DND-41 (cell line): Measurements from ENCODE around the gene POLRMT.
A peak's percentile ranks its signal among the peaks of the same experiment; 100 is the strongest.

Source experiments
- ATAC-seq: fragments of 200-7000 bp; cut with Tn5 transposase; 3 replicates; pipeline ENCODE4 v1.9.1; 2021; ENCODE audit warnings: low read depth; ENCODE audit not compliant: insufficient read depth
- DNase-seq: peaks from one replicate; pipeline ENCODE4 v3.0.0-alpha.2; 2020
- H2AFZ ChIP-seq: 2 replicates; pipeline ENCODE4 v1.6.0; 2012; ENCODE audit warnings: low read depth, low read length
- H3K27ac ChIP-seq: 2 replicates; pipeline ENCODE4 v1.5.1; 2012; ENCODE audit warnings: low read length, inconsistent platforms
- H3K27me3 ChIP-seq: fragments of 200-600 bp; sonication (generic); 2 replicates; pipeline ENCODE4 v1.6.0; 2012; ENCODE audit warnings: low read length, mild to moderate bottlenecking, inconsistent platforms; ENCODE audit not compliant: insufficient read depth, poor library complexity
- H3K36me3 ChIP-seq: 2 replicates; pipeline ENCODE4 v1.5.1; 2012; ENCODE audit warnings: low read length, inconsistent platforms; ENCODE audit not compliant: insufficient read depth
- H3K4me1 ChIP-seq: 2 replicates; pipeline ENCODE4 v1.5.1; 2012; ENCODE audit warnings: mild to moderate bottlenecking, low read length; ENCODE audit not compliant: insufficient read depth
- H3K4me2 ChIP-seq: 2 replicates; pipeline ENCODE4 v1.6.0; 2012; ENCODE audit warnings: mild to moderate bottlenecking, moderate library complexity, low read length, inconsistent platforms; ENCODE audit not compliant: insufficient read depth
- H3K4me3 ChIP-seq, 2 experiments: fragments of 200-600 bp in 1 of 2; shearing (Covaris generic) in 1 of 2; 2 replicates each; pipeline ENCODE4 v1.5.1; 2012 to 2016; ENCODE audit warnings: inconsistent platforms in 2 of 2, low read length in 2 of 2, mild to moderate bottlenecking in 2 of 2, low read depth in 1 of 2, moderate library complexity in 1 of 2
- H3K79me2 ChIP-seq: 2 replicates; pipeline ENCODE4 v1.6.0; 2012; ENCODE audit warnings: low read length, inconsistent platforms; ENCODE audit not compliant: insufficient read depth
- H3K9ac ChIP-seq: 2 replicates; pipeline ENCODE4 v1.6.0; 2012; ENCODE audit warnings: low read depth, mild to moderate bottlenecking, inconsistent platforms, low read length, moderate library complexity
- H3K9me3 ChIP-seq: 2 replicates; pipeline ENCODE4 v1.5.1; 2012; ENCODE audit warnings: low read length, moderate library complexity, mild to moderate bottlenecking, inconsistent platforms; ENCODE audit not compliant: insufficient read depth, severe bottlenecking
- H4K20me1 ChIP-seq: 2 replicates; pipeline ENCODE4 v1.6.0; 2012; ENCODE audit warnings: low read length; ENCODE audit not compliant: insufficient read depth
- CTCF ChIP-seq: IDR thresholded peaks from 2 replicates; pipeline ENCODE4 v1.5.1; 2012; ENCODE audit warnings: borderline replicate concordance, low read length, moderate library complexity, mild to moderate bottlenecking; ENCODE audit not compliant: poor library complexity, severe bottlenecking; ENCODE audit errors: extremely low read depth
- EZH2 ChIP-seq: IDR thresholded peaks from 3 replicates; pipeline ENCODE4 v1.6.1; 2012; ENCODE audit warnings: borderline replicate concordance, low read depth, mild to moderate bottlenecking, moderate library complexity, low read length, inconsistent platforms; ENCODE audit not compliant: severe bottlenecking

The POLRMT gene

DNA sequence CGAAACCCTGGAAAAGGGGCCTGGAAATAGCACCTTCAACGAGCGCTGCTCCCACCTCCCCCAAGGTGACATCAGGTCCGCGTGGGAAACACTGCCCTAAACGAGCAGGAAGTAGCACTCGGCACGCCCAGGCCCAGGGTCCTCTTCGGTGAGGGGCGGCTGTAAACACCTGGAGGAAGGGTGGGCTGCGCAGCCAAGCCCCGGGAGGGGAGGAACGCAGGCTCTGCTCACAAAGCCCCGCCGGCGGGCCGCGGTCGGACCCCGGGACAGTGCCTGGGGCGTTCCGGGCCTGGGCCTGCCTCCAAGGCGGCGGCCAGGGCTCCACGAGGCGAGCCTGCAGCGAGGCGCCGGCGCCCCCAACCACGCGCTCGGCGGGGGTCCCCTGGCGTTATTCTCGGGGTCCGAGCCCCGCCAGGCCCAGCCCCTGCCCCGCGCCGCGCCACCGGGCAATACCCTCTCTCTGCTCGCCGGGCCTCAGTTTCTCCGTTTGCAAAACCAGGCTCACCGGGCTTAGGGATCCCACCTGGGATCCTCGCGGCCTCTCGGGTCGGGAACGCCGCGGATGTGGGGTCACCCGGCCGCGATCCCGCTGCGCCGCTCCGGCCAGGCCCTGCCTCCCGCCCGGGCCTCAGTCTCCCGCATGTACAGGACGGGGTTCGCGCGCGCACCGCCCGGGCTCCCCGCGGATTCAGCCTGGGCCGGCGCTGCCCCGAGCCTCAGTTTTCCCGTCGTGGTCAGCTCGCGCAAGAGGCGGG lies 29.0 kb upstream of the POLRMT start:
- H3K4me3 ChIP-seq: peak overlapping the region; percentile 78 to 99
- peak overlapping the region; percentile 95 for H3K4me2 ChIP-seq
- H2AFZ ChIP-seq: peak overlapping the region; percentile 29
- H3K9me3 ChIP-seq: no peaks in the 10 kb centered on the region
- no peaks in the 10 kb centered on the region for H3K27me3 ChIP-seq
- H3K9ac ChIP-seq: peak overlapping the region; percentile 97
- peaks cover 61% of the 10 kb centered on the region for H3K79me2 ChIP-seq
- H3K27ac ChIP-seq: peak overlapping the region; percentile 77
- ATAC-seq: peak; percentile 66
- peaks cover 53% of the 10 kb centered on the region for H4K20me1 ChIP-seq
- peaks cover 58% of the 10 kb centered on the region for H3K4me1 ChIP-seq
- no peak for TF ChIP-seq EZH2
- TF ChIP-seq CTCF: no peak
- peak; percentile 79 for DNase-seq
- H3K36me3 ChIP-seq: peaks cover 43% of the 10 kb centered on the region

DNA sequence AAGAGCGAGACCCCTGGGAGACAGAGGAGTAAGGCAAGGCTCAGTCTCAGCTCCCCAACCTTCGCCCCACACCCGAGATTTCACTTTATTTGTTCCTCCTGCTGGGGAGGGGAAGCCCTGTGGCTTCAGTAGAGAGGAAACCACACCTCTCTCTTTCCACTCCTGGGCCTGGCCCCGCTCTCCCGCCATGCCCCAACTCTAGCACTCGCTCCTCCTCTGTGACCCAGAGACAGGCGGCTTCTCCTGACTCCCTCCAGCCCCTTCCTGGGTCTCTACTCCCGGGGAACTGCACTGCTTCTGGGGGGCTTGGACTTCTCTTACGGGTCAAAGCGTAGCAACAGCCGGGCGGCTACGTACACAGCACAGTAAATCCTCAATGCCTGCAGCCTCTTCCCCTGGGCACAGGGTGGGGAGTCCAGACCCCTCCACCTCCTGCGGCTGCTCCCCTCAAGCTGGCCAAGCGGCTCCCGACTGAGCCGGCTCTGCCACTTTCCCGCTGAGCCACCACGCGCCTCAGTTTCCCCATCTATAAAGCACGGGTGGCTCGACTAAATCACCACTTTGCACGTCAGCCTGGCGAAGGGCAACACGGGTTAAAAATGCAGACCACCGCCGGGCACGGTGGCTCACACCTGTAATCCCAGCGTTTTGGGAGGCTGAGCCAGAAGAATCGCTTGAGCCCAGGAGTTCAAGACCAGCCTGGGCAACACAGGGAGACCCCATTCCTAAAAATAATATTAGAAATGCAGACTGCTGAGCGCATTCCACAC lies 28.3 kb upstream of the POLRMT start:
- Histone ChIP-seq H3K27ac (peak overlapping the region; percentile 77), H3K4me3 (peak overlapping the region; percentile 78 to 99), H4K20me1 (peaks cover 61% of the 10 kb centered on the region), H2AFZ (no peak overlapping the region), H3K79me2 (peaks cover 69% of the 10 kb centered on the region), H3K9me3 (no peaks in the 10 kb centered on the region), H3K9ac (peak overlapping the region; percentile 97), H3K27me3 (no peaks in the 10 kb centered on the region), H3K36me3 (peaks cover 51% of the 10 kb centered on the region), H3K4me2 (peak overlapping the region; percentile 95), H3K4me1 (peaks cover 58% of the 10 kb centered on the region)
- DNase-seq (peak; percentile 68), ATAC-seq (peak; percentile 57)
- TF ChIP-seq EZH2 (no peak), CTCF (no peak)

- Histone ChIP-seq H3K79me2 (peaks cover 76% of the 10 kb centered on the region), H3K27me3 (no peaks in the 10 kb centered on the region), H2AFZ (no peak overlapping the region), H3K4me2 (peak overlapping the region; percentile 95), H3K36me3 (peaks cover 54% of the 10 kb centered on the region), H3K4me3 (peak overlapping the region; percentile 78 to 99; a peak in 3 of 4 replicates), H4K20me1 (peaks cover 68% of the 10 kb centered on the region), H3K9me3 (no peaks in the 10 kb centered on the region), H3K4me1 (peaks cover 58% of the 10 kb centered on the region), H3K27ac (peak overlapping the region; percentile 77), H3K9ac (peak overlapping the region; percentile 97)
- DNase-seq: no peak
- TF ChIP-seq EZH2 (no peak), CTCF (no peak)
- no peak for ATAC-seq
Observed at GRCh38 chr19:660793-661426, 27.6 kb upstream of the POLRMT start.
